H1 (cell line): ENCODE data around the gene FASN. TPM values are rescaled to one million over a fixed set of nuclear protein-coding genes. Genes with fewer than 3 reads are reported as not detected.

Experiments
- CBX8 ChIP-seq: fragments of 300-800, 300-1000 bp; sonication (generic); IDR thresholded peaks from 2 replicates; pipeline ENCODE4 v1.7.1; 2016; ENCODE audit warnings: low read depth, low read length, borderline replicate concordance
- CHD7 ChIP-seq: fragments of 300-600 bp; sonication (generic); IDR thresholded peaks from 2 replicates; pipeline ENCODE4 v1.7.1; 2012; ENCODE audit warnings: low read length, moderate library complexity, mild to moderate bottlenecking, inconsistent platforms; ENCODE audit not compliant: insufficient replicate concordance
- CTBP2 ChIP-seq: IDR thresholded peaks from 2 replicates; pipeline ENCODE4 v1.7.0; 2011; ENCODE audit warnings: borderline replicate concordance, mild to moderate bottlenecking, moderate library complexity, mixed read lengths, low read length; ENCODE audit not compliant: insufficient read depth, insufficient read length
- FOSL1 ChIP-seq: IDR thresholded peaks from 2 replicates; pipeline ENCODE4 v1.6.1; 2011; ENCODE audit warnings: mild to moderate bottlenecking, low read depth, low read length, moderate library complexity; ENCODE audit not compliant: insufficient read depth
- GABPA ChIP-seq: IDR thresholded peaks from 2 replicates; pipeline ENCODE4 v1.6.1; 2011; ENCODE audit warnings: mild to moderate bottlenecking, low read length, moderate library complexity, borderline replicate concordance; ENCODE audit not compliant: insufficient read depth
- GTF2F1 ChIP-seq: IDR thresholded peaks from 2 replicates; pipeline ENCODE4 v1.6.1; 2012; ENCODE audit warnings: low read depth, low read length, improper control_type of control experiment, borderline replicate concordance
- JUND ChIP-seq: IDR thresholded peaks from 2 replicates; pipeline ENCODE4 v1.6.1; 2011; ENCODE audit warnings: mild to moderate bottlenecking, improper control_type of control experiment, low read length
- KDM1A ChIP-seq: fragments of 200-600, 300-600 bp; sonication (generic); IDR thresholded peaks from 2 replicates; pipeline ENCODE4 v1.7.1; 2016; ENCODE audit warnings: mild to moderate bottlenecking, low read length, borderline replicate concordance
- SIX5 ChIP-seq: IDR thresholded peaks from 2 replicates; pipeline ENCODE4 v1.6.1; 2011; ENCODE audit warnings: mild to moderate bottlenecking, low read depth, low read length
- SP4 ChIP-seq: IDR thresholded peaks from 2 replicates; pipeline ENCODE4 v1.6.1; 2012; ENCODE audit warnings: low read length, inconsistent platforms
- polyA plus RNA-seq, 7 experiments: library from polyadenylated mRNA; depleted of rRNA in 3 of 7; stranded (reverse) in 5 of 7; unstranded in 2 of 7; fragments of >200 nt in 5 of 7; fragments of 200-250 nt in 2 of 7; gene quantifications; 1 replicate in 5 of 7; 2 replicates in 1 of 7; 4 replicates in 1 of 7; pipeline versions ENCODE4 v1.2.1 to v1.2.3, GENCODE V29; 2011 to 2013; ENCODE audit warnings: missing spikeins in 2 of 7, mixed read lengths in 2 of 7
- total RNA-seq: library from RNA; stranded (reverse); fragmentation: NEBNext Ultra II Directional; extraction: Animal tissue kit (Norgen Biotek cat#: 25700); gene quantifications from 2 replicates; pipeline ENCODE4 v1.2.1, GENCODE V29; 2021

Gene FASN
- total and polyA plus RNA-seq, 2 of the 8 experiments (the other 6 are each of a cell fraction or from before 2014, with no cell fraction given): 143 to 561 TPM

GRCh38 chr17:82047914-82048570 lies 50.0 kb downstream of the FASN start (continued):
- no peak for TF ChIP-seq CHD7
- no peak for TF ChIP-seq KDM1A
- no peak for TF ChIP-seq JUND
- TF ChIP-seq CTBP2: no peak
- TF ChIP-seq CBX8: no peak
- TF ChIP-seq GABPA: no peak
- no peak for TF ChIP-seq GTF2F1
- TF ChIP-seq FOSL1: no peak
- no peak for TF ChIP-seq SP4
- no peak for TF ChIP-seq SIX5
- TF ChIP-seq, all 59 proteins: peak for 0
